SK-N-MC (cell line): ENCODE measurements around the gene ZFHX2.

ENCODE experiments used
- DNase-seq: peaks from one replicate; pipeline ENCODE4 v3.0.0-alpha.2; 2011; ENCODE audit warnings: low read depth, low spot score
- H3K27ac ChIP-seq: fragments of 200-600 bp; sonication (generic); 2 replicates; pipeline ENCODE4 v1.5.1; 2016; ENCODE audit warnings: mixed run types
- H3K36me3 ChIP-seq: fragments of 200-600 bp; sonication (generic); 2 replicates; pipeline ENCODE4 v1.6.1; 2017; ENCODE audit warnings: antibody characterized with exemption, low read length, mixed read lengths; ENCODE audit not compliant: insufficient read depth
- H3K4me3 ChIP-seq: fragments of 200-600 bp; sonication (generic); 2 replicates; pipeline ENCODE4 v1.5.1; 2016
- H3K9ac ChIP-seq: fragments of 200-600 bp; sonication (generic); 2 replicates; pipeline ENCODE4 v1.8.0; 2017; ENCODE audit warnings: mixed run types, mixed read lengths; ENCODE audit not compliant: insufficient read length
- H3K9me3 ChIP-seq: fragments of 200-600 bp; sonication (generic); 2 replicates; pipeline ENCODE4 v1.6.1; 2017; ENCODE audit warnings: low read depth, mild to moderate bottlenecking, antibody characterized with exemption, low read length, moderate library complexity, mixed read lengths
- EZH2 ChIP-seq: fragments of 200-600 bp; sonication (generic); IDR thresholded peaks from one replicate; pipeline ENCODE4 v1.6.1; 2017; ENCODE audit warnings: antibody characterized with exemption
- FOXP2 ChIP-seq: optimal IDR thresholded peaks from 2 replicates; pipeline ENCODE3; 2011; ENCODE audit warnings: mild to moderate bottlenecking, moderate library complexity; ENCODE audit not compliant: insufficient read depth; ENCODE audit errors: extremely low read length, control extremely low read depth
- POLR2AphosphoS5 ChIP-seq: IDR thresholded peaks from 2 replicates; pipeline ENCODE4 v1.6.1; 2012; ENCODE audit warnings: mild to moderate bottlenecking, low read depth, low read length, borderline replicate concordance

Gene ZFHX2

DNA sequence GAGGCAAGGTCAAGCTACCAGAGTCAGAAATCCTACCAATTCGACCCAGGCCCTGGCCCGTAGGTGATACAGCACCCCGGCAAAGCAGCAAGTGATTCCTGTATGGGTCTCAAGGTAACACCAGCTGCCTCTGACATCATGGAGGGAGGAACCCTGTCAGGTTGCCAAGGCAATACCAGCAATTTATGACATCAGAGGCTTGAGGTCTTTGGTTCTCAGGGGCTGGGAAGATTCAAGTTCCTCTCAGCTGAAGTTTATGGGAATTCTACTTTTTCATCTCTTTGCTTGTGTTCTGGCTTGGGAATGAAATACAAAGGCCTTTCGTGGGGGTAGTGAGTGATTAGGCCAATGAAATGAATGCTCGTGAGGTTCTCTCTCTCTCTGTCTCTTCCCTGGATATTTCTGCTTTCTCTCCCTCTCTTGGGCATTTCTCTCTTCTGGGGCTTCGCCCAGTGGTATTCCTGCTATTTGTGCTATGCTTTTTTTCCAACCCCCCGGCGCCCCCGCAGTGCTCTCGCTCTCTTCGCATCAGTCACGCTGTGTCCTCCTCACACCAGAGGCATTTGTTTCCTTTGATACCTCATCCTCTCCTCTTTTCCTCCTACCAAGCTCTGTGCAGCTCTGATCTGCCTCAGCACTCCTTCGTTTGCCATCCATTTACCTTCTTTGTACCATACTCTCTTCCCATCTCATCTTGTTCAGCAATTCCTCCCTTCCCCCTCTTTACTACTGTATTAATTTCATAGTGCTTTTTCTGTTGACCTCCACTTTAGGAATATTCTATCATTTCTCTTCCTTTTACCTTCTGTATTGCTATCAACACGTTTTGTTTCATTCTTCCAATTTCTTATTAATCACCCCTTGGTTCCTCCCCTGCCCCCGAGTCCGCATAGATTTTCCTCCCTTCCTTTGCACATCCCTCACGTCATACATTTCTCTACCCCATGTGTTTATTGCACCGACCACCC, 2.9 kb downstream of the ZFHX2 start:
- no peak overlapping the region for H3K27ac ChIP-seq
- no peak overlapping the region for H3K4me3 ChIP-seq
- TF ChIP-seq POLR2AphosphoS5 (no peak), EZH2 (no peak), FOXP2 (no peak)
- no peaks in the 10 kb centered on the region for H3K36me3 ChIP-seq
- H3K9me3 ChIP-seq: no peaks in the 10 kb centered on the region
- DNase-seq: no peak
- no peak overlapping the region for H3K9ac ChIP-seq

GRCh38 chr14:23547924-23548323, 3.6 kb downstream of the ZFHX2 start:
- H3K27ac ChIP-seq: no peak overlapping the region
- H3K36me3 ChIP-seq: no peaks in the 10 kb centered on the region
- H3K9ac ChIP-seq: no peak overlapping the region
- no peak overlapping the region for H3K4me3 ChIP-seq
- TF ChIP-seq EZH2 (no peak), POLR2AphosphoS5 (no peak), FOXP2 (no peak)
- H3K9me3 ChIP-seq: no peaks in the 10 kb centered on the region
- DNase-seq: no peak

DNA sequence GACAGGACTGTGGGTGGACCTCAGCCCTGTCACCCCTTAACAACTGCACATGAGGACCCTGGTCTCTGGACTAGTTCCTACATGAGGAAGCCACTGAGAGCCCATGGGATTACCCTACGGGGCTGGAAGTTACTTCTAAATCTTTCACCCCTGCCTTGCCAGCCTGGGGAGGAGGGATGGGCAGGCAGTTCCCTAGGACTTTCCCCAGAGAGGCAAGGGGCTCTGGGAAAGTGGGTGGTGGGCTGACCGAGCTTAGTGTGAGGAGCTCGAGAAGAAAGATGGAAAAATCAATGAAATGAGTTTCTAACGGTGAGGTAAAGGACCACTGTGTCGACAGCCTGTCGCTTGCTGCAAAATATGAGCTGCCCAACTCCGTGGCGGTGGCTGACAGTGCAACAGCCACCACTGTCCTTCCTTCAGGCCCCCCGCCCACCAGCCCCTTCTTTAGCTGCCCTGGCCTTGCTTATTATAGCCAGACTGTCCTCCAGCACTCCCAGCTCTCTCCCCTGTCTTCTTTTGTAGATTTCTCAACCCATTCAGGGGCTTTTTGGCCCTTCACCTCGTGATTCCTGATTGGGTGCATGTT, 5.0 kb downstream of the ZFHX2 start:
- Histone ChIP-seq H3K27ac (no peak overlapping the region), H3K9ac (no peak overlapping the region), H3K9me3 (no peaks in the 10 kb centered on the region), H3K4me3 (no peak overlapping the region), H3K36me3 (no peaks in the 10 kb centered on the region)
- DNase-seq: no peak
- TF ChIP-seq FOXP2 (no peak), POLR2AphosphoS5 (no peak), EZH2 (no peak)

- no peak for DNase-seq
- no peak overlapping the region for H3K9ac ChIP-seq
- H3K9me3 ChIP-seq: no peaks in the 10 kb centered on the region
- no peak for TF ChIP-seq FOXP2
- H3K27ac ChIP-seq: no peak overlapping the region
- no peak overlapping the region for H3K4me3 ChIP-seq
- no peaks in the 10 kb centered on the region for H3K36me3 ChIP-seq
These were observed 5.7 kb downstream of the ZFHX2 start for GRCh38 chr14:23545740-23546365.

GRCh38 chr14:23544511-23545447, 6.8 kb downstream of the ZFHX2 start:
- no peaks in the 10 kb centered on the region for H3K36me3 ChIP-seq
- DNase-seq: no peak
- no peak overlapping the region for H3K9ac ChIP-seq
- TF ChIP-seq EZH2 (no peak), POLR2AphosphoS5 (no peak), FOXP2 (no peak)
- no peak overlapping the region for H3K27ac ChIP-seq
- no peaks in the 10 kb centered on the region for H3K9me3 ChIP-seq
- no peak overlapping the region for H3K4me3 ChIP-seq

DNA sequence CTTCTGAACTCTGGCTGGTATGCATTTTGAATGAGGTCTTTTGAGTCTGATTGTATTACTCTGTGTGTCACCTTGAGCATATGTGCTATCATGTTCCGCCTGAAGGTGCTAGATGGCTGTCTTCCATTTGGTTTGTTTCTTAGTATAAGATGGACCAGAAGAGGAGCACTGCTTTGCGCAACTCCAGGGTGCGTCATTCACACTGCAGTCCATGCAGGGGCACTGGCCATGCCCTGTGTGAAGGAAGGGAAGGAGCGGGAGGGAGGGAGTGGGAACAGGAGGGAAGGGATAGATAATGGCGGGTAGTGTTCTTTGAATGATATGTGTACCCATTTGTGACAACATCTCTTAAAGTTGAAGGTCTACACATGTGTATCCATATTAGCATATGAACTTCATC, 8.2 kb downstream of the ZFHX2 start:
- DNase-seq: no peak
- Histone ChIP-seq H3K36me3 (no peaks in the 10 kb centered on the region), H3K27ac (no peak overlapping the region), H3K9me3 (no peaks in the 10 kb centered on the region), H3K4me3 (no peak overlapping the region), H3K9ac (no peak overlapping the region)
- TF ChIP-seq POLR2AphosphoS5 (no peak), EZH2 (no peak), FOXP2 (no peak)

- no peaks in the 10 kb centered on the region for H3K36me3 ChIP-seq
- no peak for DNase-seq
- no peak overlapping the region for H3K9ac ChIP-seq
- H3K9me3 ChIP-seq: no peaks in the 10 kb centered on the region
- no peak for TF ChIP-seq EZH2
- TF ChIP-seq FOXP2: no peak
- no peak for TF ChIP-seq POLR2AphosphoS5
- H3K4me3 ChIP-seq: no peak overlapping the region
- H3K27ac ChIP-seq: no peak overlapping the region
These were observed 9.3 kb downstream of the ZFHX2 start for GRCh38 chr14:23542261-23542660.
